COLO668 (cell line): ENCODE data around the gene FSTL5.
"Not testable (repeated sequence)": the region's sequence is repeated elsewhere in the genome, so short reads cannot be mapped to it uniquely, and the experiment has no call there.

Experiments used
- DNase-seq: peaks from one replicate; lab custom pipeline; 2025; ENCODE audit not compliant: unreplicated experiment; lab: John Stamatoyannopoulos, UW

The FSTL5 gene

DNA sequence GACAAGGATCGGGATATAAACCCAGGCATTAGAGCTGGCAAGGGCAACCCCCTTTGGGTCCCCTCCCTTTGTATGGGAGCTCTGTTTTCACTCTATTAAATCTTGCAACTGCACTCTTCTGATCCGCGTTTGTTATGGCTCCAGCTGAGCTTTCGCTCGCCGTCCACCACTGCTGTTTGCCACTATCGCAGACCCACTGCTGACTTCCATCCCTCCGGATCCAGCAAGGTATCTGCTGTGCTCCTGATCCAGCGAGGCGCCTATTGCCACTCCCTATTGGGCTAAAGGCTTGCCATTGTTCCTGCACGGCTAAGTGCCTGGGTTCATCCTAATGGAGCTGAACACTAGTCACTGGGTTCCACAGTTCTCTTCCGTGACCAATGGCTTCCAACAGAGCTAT lies 59.9 kb downstream of the FSTL5 start:
- not testable (repeated sequence) for DNase-seq

GRCh38 chr4:162102713-162103112 lies 61.1 kb downstream of the FSTL5 start:
- DNase-seq = no peak

DNA sequence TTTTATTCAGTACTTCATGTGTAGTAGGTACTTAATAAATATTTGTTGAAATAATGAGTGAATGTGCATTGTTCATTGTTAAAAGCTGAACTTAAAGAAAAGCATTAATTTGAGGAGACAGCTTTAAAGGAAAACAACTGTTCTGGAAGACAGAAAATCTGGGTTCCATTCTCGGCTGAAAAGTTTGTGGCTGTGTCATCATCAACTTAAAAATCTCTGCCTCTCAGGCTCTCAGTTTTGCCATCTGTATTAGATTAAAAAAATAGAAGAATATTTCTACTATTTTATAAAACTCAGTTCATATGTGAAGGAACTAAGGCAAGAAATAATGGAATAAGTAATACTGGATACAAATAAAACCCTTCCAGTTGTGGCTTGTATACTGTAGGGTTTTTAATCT lies 62.5 kb downstream of the FSTL5 start:
- DNase-seq = no peak

DNA sequence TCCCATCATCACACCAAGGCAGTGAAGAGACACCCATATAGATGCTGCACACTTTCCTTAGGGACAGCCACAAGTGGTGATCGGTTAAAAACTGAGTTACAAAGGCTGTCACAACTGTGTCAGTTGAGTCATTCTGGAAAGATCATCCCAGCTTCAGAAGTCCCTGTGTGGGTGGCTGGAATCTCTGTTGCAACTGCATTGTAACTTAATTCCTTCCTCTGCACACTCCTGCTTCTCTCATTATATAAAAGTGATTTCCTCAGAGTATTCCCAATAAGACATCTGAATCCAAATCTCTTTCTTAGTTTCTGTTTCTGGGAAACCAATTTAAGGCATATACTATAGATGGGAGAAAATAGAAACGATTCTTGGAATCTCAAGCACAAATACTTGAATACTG lies 88.1 kb downstream of the FSTL5 start:
- no peak for DNase-seq

DNA sequence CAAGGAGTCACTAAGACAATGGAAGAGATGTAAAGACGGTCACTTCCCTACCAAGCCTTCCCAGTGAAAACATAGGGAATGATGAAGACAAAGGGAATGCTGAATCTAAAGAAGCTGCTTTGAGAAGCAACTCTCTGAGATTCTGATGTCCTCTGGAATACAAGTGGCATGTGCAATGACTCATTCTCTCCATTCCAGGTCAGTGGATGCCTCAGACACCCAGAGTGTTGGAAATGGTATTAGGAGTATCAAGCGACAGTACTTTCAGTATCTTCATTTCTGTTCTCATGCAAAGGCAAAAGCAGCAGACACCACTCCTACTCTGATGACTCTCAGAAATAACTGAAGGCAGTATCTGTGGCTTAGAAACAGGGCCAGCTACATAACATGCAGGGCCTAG lies 102.6 kb downstream of the FSTL5 start:
- no peak for DNase-seq

DNA sequence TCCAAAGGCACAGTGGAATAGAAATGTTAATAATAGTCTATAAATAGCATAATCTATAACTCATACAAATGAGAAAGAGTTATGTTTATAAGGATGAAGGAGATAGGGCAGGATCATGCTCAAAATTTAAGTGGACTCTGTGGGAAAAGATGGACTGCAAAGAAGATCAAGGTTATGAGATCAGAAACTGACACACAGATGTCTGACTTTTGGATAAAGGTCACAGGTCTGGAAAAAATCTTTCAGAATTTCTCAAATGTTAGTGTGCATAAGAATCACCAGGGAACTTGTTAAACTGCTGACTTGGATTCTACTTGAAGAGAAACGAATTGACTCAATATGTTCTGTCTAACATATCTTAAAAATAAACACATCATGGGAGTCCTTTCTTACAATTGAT lies 104.1 kb downstream of the FSTL5 start:
- DNase-seq = no peak

DNA sequence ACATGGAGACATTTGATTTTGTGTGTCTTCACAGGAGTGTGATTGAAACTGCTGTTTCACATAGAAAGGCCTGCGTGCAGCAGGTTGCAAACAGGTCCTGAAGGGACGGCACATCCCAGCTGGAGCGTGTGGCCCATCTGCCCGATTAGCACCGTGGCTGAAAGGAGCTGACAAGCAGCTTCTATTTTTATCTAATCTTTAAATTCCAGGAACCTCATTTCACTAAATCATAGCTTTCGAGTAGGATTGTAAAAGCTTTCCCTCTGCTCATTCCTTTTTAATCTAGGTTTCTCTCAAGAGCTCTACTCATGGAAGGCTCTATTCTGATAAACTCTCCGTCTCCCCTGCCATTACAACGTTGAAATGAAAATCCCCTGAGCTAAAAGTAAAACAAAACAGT lies 106.8 kb downstream of the FSTL5 start:
- DNase-seq = no peak

- no peak for DNase-seq
These were observed 117.7 kb downstream of the FSTL5 start for GRCh38 chr4:162046135-162046534.

GRCh38 chr4:162038112-162038511 lies 125.7 kb downstream of the FSTL5 start:
- DNase-seq = no peak

- DNase-seq = no peak
These were observed 145.9 kb downstream of the FSTL5 start for GRCh38 chr4:162017863-162018262.

DNA sequence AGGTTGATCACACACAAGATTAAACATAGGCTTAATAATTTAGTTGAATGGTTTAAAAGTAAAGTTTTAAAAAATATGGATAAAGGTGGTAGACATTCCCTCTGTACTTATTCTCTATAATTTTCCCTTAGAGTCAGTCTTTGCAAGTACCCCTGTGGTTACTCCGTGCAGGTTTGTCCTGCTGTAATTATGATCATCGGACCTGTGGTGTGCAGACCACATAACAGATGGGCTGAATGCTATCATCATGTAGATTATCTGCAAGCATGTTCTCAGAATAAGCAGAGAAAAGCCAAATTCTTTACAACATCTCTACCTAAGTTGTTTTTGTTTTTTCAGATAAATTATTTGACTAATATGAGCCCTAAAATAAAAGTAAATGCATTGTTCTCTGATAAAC lies 146.8 kb downstream of the FSTL5 start:
- DNase-seq = no peak

- DNase-seq = no peak
These were observed 147.6 kb downstream of the FSTL5 start for GRCh38 chr4:162016219-162016618.

DNA sequence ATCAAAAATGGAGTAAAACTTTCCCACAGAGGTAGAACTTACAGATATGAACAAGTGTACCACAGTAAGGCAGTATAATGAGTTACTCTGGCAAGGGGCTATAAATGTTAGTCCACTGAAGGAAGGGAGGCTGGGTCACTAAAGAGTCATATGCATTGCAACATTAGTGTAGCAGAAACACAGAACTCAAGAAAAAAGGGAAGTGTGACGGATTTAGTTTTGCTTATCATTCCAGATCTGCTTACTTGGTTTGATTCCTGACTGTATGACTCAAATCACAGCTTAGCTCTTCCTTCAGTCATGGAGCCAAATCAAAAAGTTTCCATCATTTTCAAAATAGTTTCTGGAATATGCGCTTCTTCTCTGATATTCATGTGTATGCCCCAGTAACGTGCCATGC lies 148.7 kb downstream of the FSTL5 start:
- no peak for DNase-seq

GRCh38 chr4:162011089-162011488 lies 152.7 kb downstream of the FSTL5 start:
- no peak for DNase-seq

- no peak for DNase-seq
These were observed 153.4 kb downstream of the FSTL5 start for GRCh38 chr4:162010362-162010761.

DNA sequence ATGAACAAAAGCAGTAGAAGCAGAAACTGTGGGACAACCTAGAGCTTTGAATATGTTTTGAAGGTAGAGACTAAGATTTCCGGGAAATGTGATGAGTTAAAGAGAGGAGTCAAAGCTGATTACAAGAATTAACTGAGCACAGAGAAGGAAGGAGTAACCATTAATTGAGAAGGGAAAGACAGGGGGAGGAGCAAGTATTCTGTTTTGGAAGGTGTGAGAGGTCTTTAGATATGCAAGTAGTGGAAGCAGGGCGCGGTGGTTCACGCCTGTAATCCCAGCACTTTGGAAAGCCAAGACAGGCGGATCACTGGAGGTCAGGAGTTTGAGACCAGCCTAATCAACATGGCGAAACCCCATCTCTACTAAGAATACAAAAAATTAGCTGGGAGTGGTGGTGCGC lies 171.5 kb downstream of the FSTL5 start:
- no peak for DNase-seq

DNA sequence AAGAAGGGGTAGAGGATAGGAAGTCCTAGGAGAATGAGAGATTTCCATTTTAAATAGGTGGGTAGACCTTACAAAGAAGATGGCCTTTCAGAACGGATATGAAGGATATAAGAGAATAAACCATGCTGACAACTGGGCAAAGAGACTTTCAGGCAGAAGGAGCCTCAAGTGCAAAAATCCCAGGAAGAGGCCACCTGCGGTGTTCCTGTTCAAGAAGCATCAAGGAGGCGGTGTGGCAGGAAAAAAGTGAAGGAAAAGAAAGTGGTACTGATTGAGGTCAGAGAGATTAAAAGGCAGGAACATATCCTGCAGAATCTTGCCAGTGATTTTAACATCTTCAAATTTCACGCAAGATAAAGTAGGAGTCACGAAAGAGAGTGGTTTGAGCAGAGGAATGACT lies 172.0 kb downstream of the FSTL5 start:
- DNase-seq = no peak

DNA sequence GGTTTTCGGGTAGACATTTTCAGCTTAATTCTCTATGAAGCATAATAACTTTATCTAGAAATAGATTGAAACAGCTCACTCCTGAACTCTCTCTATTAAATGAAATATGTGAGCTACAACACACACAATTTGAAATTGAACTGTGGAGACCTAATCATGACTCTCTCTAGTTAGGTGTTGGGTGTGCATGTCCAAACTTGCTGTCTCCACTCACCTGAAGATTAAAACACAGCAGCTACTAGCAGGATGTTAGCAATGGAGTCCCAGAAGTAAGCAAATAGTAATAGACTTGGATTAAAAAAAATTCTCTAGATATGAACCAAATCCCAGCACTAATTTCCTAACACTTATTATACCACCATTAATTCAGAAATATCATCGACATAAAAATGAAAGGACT lies 173.1 kb downstream of the FSTL5 start:
- no peak for DNase-seq

DNA sequence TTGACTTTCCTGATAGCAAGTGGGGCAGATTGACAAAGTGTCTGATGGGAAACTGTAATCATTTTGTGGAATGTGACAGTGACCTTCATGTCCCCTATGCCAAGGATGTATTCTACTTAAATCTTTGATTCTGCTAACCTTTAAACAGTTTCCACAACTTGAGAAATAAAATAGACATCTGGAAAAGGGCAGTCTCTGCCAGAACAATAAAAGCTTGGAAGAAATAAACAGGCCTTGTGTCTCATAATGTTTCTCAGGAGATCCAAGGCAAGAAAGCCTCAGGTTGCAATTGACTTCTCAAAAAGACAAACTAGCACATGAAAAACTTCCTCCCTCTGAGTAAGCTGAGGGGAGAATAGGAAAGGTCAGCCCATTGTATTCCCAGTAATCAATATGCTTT lies 174.9 kb downstream of the FSTL5 start:
- no peak for DNase-seq

GRCh38 chr4:161987611-161988010 lies 176.2 kb downstream of the FSTL5 start:
- DNase-seq = no peak

GRCh38 chr4:161952382-161952781 lies 211.4 kb downstream of the FSTL5 start:
- DNase-seq = no peak

- no peak for DNase-seq
These were observed 213.7 kb downstream of the FSTL5 start for GRCh38 chr4:161949946-161950725.

DNA sequence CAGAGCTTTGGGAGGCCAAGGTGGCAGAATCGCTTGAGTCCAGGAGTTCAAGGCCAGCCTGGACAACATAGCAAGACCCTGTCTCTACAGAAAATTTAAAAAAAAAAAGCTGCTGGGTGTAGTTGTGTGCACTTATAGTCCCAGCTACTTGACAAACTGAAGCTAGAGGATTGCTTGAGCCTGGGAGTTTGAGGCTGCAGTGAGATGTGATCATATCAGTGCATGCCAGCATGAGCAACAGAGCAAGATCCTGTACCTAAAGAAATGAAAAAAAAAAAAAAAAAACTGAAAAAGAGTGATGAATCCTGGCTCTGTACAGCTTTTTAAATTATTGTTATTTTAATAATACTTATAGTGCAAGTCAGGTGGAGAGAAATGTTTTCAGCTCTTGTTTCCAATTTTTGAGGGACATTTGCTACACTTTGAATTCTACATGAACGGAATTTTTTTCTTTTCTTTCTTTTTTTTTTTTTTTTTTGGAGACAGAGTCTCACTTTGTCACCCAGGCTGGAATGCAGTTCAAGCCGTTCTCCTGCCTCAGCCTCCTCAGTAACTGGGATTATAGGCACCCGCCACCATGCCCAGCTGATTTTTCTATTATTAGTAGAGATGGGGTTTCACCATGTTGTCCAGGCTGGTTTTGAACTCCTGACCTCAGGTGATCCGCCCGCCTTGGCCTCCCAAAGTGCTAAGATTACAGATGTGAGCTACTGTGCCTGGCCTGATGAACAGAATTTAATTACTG lies 215.6 kb downstream of the FSTL5 start:
- DNase-seq = no peak
